Sigmoid colon (tissue), 4 donors: ENCODE measurements around the gene ZNF195.
"Not testable (repeated sequence)": the region's sequence is repeated elsewhere in the genome, so short reads cannot be mapped to it uniquely, and the experiment has no call there.

ENCODE experiments used
- POLR2AphosphoS5 ChIP-seq, 4 donors: sonication (generic); formaldehyde crosslinking; IDR thresholded peaks; one replicate each; pipeline ENCODE4 v1.6.1; 2017; ENCODE audit warnings: antibody characterized with exemption in 4 of 4
- TF ChIP-seq, protein P1 (sequence below), 4 experiments: fragments of 450-650 bp in 3 of 4; fragments of 200-600 bp in 1 of 4; IDR thresholded peaks; one replicate each; pipeline ENCODE4 v1.5.1; 2016 to 2019; ENCODE audit warnings: antibody characterized with exemption in 4 of 4, mild to moderate bottlenecking in 3 of 4, moderate library complexity in 2 of 4

DNA sequence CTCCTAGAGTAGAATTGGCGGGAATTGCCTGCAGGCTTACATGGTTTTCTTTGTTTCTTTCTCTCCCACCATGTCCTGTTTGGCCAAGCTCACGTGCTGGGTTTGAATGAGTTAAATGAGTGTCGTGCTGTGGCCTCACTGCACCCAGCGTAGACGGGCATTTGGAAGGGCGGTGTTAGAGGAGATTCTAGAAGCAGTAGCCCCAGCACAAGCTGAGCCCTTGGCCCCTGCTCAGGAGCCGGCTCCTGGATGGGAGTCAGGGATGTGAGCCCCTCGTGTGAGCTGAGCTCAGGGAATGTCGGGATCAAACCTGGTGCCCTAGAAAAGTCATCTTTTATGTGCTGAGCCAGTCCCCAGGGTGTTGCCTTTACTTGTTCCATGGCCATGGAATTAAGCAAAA lies 28.0 kb upstream of the ZNF195 start:
- TF ChIP-seq, protein P1, sequence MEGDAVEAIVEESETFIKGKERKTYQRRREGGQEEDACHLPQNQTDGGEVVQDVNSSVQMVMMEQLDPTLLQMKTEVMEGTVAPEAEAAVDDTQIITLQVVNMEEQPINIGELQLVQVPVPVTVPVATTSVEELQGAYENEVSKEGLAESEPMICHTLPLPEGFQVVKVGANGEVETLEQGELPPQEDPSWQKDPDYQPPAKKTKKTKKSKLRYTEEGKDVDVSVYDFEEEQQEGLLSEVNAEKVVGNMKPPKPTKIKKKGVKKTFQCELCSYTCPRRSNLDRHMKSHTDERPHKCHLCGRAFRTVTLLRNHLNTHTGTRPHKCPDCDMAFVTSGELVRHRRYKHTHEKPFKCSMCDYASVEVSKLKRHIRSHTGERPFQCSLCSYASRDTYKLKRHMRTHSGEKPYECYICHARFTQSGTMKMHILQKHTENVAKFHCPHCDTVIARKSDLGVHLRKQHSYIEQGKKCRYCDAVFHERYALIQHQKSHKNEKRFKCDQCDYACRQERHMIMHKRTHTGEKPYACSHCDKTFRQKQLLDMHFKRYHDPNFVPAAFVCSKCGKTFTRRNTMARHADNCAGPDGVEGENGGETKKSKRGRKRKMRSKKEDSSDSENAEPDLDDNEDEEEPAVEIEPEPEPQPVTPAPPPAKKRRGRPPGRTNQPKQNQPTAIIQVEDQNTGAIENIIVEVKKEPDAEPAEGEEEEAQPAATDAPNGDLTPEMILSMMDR (IDR thresholded peaks at IDR 0.05) = not testable (repeated sequence)
- not testable (repeated sequence) for TF ChIP-seq POLR2AphosphoS5 (IDR thresholded peaks at IDR 0.05)
